Measurements from ENCODE around the gene MTAP. TPM values are rescaled to one million over a fixed set of nuclear protein-coding genes. Genes with fewer than 3 reads are reported as not detected.

MTAP gene
- total RNA-seq (2014; rRNA removed), result 33.7 and 34.7 TPM in 2 replicates
- Bru-seq, nascent RNA, result percentile 83 among the genes with signal in this experiment
- percentile 94 among the genes with signal in this experiment for BruChase-seq, experiment 1, labeled RNA remaining after a 6-hour chase
- BruChase-seq, experiment 2, labeled RNA remaining after a 2-hour chase, result percentile 91 among the genes with signal in this experiment
- long read RNA-seq, full-length matches to known transcripts, result 50 of 61 reads
- long read RNA-seq, partial matches to known transcripts, result 4 of 61 reads
- long read RNA-seq, other reads (novel, unspliced or antisense), result 7 of 61 reads

GRCh38 chr9:21802418-21803000, at the start of gene MTAP:
MTAP (plus strand) TSS chr9:21802636; CDS start chr9:21802749, 113 bp downstream.
- no peaks in the 10 kb centered on the region for H3F3A ChIP-seq (ENCODE audit: low read length, unreplicated experiment)
- BruUV-seq (replicated peaks), result no TSS peak
- ChIA-PET CTCF (interaction anchor here (1.0 kb wide), 1 partner anchor 476 kb away, joined by 4 read pairs; no protein-coding TSS in a partner anchor), POLR2A (ENCODE audit: unreplicated experiment) (no interaction called here)
- peak; percentile 85 for DNase-seq
- H3K27me3 ChIP-seq (ENCODE audit: low read length), result no peaks in the 10 kb centered on the region
- peaks cover 31% of the 10 kb centered on the region for H3K4me1 ChIP-seq (ENCODE audit: insufficient read depth, low read length)
- H3K9ac ChIP-seq (ENCODE audit: low read length), result peak within 1 kb of the TSS; percentile 94
- no peaks in the 10 kb centered on the region for H3K9me2 ChIP-seq (replicated peaks; ENCODE audit: low read length)
- peak within 1 kb of the TSS; percentile 96 for H2AFZ ChIP-seq (ENCODE audit: low read length)
- peaks cover 34% of the 10 kb centered on the region for H4K20me1 ChIP-seq (ENCODE audit: low read length)
- intact Hi-C loops (cut with micrococcal nuclease), result no loop called here
- peak within 1 kb of the TSS; percentile 94 for H3K4me3 ChIP-seq (ENCODE audit: low read length)
- H3K27ac ChIP-seq (ENCODE audit: low read length), result peak within 1 kb of the TSS; percentile 55
- peaks cover 64% of the 10 kb centered on the region for H3K79me2 ChIP-seq (ENCODE audit: low read length)
- no peaks in the 10 kb centered on the region for H3K9me3 ChIP-seq (ENCODE audit: low read length)
- no peak for TF ChIP-seq EZH2phosphoT487 (IDR thresholded peaks at IDR 0.05; ENCODE audit: borderline replicate concordance, low read length)
- no peak for TF ChIP-seq CTCF (conservative IDR thresholded peaks at IDR 0.05; ENCODE audit: low read depth, low read length)
- no peak for TF ChIP-seq EZH2 (IDR thresholded peaks at IDR 0.05; ENCODE audit: low read length, unreplicated experiment)
- peak within 1 kb of the TSS; percentile 91 for H3K4me2 ChIP-seq (ENCODE audit: low read length)
- H3K36me3 ChIP-seq (ENCODE audit: low read depth, low read length), result peaks cover 8% of the 10 kb centered on the region; the same call in 1 of the 2 replicates
- peak; percentile 95 for ATAC-seq

- Histone ChIP-seq H3K9me2 (replicated peaks; ENCODE audit: low read length) (no peaks in the 10 kb centered on the region), H3K4me3 (ENCODE audit: low read length) (no peak overlapping the region), H3K4me1 (ENCODE audit: insufficient read depth, low read length) (peaks cover 17% of the 10 kb centered on the region), H3F3A (ENCODE audit: low read length, unreplicated experiment) (no peaks in the 10 kb centered on the region), H2AFZ (ENCODE audit: low read length) (no peak overlapping the region), H3K4me2 (ENCODE audit: low read length) (no peak overlapping the region), H3K79me2 (ENCODE audit: low read length) (no peaks in the 10 kb centered on the region), H3K36me3 (ENCODE audit: low read depth, low read length) (no peaks in the 10 kb centered on the region), H3K9me3 (ENCODE audit: low read length) (no peaks in the 10 kb centered on the region), H3K9ac (ENCODE audit: low read length) (no peak overlapping the region), H3K27me3 (ENCODE audit: low read length) (no peaks in the 10 kb centered on the region), H4K20me1 (ENCODE audit: low read length) (no peaks in the 10 kb centered on the region), H3K27ac (ENCODE audit: low read length) (no peak overlapping the region)
- intact Hi-C loops (cut with micrococcal nuclease), result no loop called here
- ChIA-PET POLR2A (ENCODE audit: unreplicated experiment) (interaction anchor here (0.7 kb wide), 1 partner anchor 76 kb away, joined by 3 read pairs; no protein-coding TSS in a partner anchor), CTCF (no interaction called here)
- no peak for TF ChIP-seq EZH2phosphoT487 (IDR thresholded peaks at IDR 0.05; ENCODE audit: borderline replicate concordance, low read length)
- TF ChIP-seq EZH2 (IDR thresholded peaks at IDR 0.05; ENCODE audit: low read length, unreplicated experiment), result no peak
- TF ChIP-seq CTCF (conservative IDR thresholded peaks at IDR 0.05; ENCODE audit: low read depth, low read length), result no peak
- BruUV-seq (replicated peaks), result no TSS peak
- DNase-seq (no peak), ATAC-seq (no peak)
Measured at GRCh38 chr9:21753523-21753922, 48.9 kb upstream of the MTAP start.

Data from PC-3 (cell line).